GM19043 (cell line): ENCODE results near the gene UNC5A.

Source experiments
- ATAC-seq: cut with Tn5 transposase; IDR thresholded peaks from one replicate; pipeline ENCODE4 v1.9.1; 2021; ENCODE audit warnings: low read depth; ENCODE audit not compliant: unreplicated experiment

Gene UNC5A

DNA sequence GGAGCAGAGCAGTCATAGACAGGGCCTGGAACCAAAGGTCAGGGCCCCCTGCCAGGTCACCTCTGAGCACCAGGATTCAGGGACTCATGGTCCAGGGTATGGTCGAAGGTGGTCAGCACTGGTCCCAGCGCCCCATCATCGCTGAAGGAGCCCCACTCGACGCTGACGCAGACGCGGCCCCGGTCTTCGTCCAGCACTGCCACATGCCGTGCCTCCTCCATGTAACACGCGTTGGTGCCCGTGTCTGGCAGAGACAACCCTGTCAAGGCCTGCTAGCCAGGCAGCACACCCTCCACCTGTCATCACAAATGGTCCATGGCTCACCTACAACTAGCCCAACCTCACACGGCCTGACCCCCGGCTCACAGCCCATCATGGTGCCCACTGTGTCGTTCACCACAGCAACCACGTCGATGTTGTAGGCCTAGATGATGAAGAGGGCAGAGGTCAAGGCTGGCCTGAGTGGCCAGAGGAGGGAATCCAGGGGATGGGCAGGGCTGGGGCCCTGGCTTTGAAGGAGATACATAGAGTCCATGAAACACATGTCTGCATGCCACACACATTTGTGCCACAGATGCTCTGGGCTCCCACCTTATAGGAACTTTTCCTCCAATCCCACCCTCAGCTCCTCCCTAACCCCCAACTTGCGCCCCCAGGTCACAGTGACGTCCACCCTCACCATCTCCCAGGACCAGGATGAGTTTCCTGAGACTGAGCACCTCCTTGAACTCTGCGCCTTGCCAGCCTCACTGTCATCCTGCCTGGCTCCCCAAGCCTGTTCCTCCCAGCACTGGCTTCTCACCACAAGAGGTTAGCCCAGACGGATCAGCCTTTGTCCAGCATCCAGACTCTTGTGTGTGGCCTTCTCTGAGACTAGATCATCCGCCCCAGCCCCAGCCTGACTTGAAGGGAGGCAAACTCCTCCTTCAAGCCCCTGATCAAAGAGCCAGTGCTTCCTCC is 79.2 kb downstream of the UNC5A start:
- no peak for ATAC-seq

DNA sequence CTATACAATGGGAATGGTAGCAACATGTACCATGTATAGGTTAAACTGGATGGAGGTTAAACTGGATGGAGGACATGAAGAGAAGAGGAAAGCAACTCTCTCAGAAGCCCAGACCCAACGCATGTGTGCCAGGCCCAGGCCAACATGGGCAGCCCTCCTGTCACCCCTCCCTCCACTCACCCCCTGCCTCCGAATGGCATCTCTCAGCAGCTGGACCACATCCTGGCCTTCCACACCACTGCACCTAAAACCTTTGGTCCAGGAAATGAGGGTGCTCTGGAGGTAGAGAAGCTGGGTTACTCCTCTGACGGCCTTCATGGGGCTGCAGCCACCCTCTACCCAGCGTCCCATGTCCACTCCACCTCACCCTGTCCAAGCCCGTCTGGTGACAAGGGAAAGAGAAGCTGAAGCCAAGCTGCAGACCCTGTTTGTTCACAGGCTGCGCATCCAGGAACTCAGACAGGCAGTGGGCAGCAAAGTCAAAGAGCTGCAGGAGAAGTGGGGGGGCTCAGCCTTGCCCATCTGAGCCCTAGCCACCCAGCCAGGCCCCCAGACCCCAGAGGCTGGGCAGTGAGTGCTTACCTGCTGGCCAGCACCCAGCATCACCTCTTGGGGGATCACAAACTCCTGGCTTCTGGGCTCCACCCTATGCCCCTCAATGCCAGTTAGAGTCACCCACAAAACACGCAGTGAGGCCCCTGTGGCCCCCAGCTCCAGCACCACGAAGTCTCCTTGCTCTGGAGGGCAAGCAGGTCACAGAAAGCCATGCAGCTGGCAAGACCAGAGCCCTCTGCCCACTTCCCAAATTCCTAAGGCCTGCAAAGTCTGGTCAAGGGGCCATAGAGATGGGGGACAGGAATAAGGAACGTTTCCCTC is 80.3 kb downstream of the UNC5A start:
- ATAC-seq, result no peak

DNA sequence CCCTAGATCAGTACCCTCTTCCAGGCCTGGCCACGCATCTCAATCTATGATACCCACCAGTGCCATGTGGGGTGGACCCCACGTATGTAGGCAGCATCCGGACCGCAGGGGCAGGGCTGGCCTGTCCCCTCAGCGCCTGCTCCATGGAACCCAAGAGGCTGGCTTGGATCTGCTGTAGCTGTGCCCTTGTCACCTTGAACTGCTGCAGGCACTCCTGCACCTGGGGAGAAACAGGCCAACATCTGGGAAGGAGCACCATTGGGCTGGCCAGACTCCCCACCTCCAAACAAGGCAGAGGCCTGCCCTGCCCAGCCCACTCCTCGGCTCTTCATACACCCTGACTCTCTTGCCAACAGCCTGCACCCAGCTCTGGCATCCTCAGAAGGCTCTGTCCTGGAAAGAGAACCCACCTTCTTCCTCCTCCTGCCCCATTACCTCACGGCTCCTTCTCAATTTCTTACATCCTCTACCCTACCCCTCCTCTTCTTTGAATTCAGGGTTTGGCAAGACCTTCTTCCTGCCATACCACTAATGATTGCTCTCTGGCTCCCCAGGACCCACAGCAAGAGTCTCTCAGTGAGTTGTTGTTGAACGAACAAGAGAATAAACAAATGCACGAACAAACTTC is 81.1 kb downstream of the UNC5A start:
- ATAC-seq, result no peak

DNA sequence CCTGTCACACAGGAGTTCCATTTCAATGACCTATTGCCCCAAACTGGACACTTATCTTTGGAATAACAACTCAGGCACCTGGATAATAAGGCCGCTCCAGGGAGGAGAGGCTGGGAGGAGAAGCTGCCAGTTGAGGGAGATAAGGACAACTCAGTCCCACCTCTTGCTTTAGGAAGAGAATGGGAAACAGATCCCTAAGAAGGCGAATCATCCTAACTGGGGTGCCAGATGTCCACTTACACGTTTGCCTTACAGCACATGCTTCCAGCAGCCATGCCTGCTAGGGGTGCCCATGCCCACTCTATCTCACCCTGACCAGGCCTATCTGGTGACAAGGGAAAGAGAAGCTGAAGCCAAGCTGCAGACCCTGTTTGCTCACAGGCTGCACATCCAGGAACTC is 82.3 kb downstream of the UNC5A start:
- ATAC-seq, result no peak

DNA sequence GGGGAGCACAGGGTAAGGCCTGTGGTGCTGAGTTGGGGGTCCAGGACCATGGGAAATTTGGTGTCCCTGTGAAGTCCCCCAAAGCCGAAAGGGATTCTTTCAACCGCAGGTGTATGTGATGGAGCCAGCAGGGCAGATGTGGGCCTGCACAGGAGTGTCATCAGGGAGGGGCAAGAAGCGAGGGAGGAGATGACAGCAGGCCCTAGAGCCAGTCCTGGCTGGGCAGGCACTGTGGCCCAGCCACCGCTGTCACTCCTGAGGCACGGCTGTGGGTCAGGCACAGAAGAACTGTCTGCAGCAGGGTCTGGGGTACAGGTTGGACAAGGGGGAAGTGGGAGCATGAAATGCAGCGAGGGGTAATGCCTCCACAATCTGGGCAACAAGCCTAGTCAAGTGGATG is 83.9 kb downstream of the UNC5A start:
- ATAC-seq, result no peak

DNA sequence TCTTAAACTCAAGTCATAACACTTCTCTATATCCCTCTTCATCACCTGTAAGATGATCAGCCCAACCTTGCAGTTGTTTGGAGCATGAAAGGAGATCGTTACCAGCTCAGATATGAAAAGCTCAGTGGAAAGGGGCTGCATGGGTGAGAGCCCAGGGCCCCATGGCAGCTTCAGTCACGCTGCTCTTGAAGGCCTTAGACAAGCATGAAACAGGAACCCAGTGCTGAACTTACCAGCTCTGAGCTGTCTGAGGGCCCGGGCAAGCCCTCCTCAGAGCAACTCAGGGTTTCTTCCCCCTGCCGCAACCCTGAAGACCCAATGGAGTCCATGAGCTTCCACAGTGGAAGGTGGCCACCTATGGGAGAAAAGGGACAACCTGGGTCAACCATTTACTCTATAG is 85.5 kb downstream of the UNC5A start:
- ATAC-seq, result no peak

DNA sequence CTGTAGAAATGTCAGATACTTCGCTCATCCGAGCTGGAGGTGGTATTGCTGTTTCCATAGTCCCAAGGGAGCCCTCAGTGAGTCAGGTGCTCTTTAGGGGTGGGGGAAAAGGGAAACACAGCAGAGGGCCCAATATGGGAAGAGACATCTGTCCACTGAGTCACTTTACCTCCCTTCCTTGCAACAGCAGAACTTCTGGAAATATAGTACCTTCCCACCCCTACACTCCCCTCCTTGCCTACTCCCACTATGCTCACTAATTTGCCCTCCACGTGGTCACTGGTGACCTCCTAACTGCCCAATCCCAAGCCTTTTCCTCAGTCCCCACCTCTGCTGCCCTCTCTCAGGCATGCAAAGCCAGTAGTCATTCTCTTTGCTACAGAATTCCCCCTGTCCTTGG is 86.9 kb downstream of the UNC5A start:
- ATAC-seq, result no peak

DNA sequence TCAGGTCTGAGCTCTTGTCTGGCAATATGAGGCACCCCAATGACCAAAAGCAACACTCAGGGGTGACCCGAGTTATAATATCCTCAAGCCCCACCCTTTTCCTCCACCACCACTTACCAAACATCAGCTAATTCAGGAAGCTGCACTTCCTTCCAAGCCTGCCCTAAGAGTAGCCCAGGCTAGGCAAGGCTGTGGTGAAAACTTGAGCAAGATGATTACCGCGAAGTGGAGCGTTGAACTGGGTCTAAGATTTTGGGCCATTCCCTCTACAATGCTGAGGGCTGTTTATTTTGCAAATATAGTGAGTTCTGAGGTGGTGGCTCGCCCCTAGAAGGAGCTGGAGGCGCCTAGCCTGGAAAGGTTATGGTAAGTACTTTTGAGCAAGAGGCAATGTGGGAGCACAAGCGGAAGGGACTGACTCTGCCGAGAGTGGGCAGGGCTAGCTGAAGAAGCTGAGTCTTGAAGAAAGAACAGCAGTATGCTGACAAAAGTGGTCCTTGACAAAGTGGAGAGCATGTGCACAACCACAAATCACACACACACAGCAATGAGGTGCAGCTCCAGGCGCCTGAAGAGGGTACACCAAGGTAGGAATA is 89.0 kb downstream of the UNC5A start, which contains the start of gene HK3:
TSS of gene HK3 (minus strand) at position 51 of the 596 bp plus-strand sequence. CDS start 3,187 bp downstream, outside the sequence.
- ATAC-seq, result no peak

DNA sequence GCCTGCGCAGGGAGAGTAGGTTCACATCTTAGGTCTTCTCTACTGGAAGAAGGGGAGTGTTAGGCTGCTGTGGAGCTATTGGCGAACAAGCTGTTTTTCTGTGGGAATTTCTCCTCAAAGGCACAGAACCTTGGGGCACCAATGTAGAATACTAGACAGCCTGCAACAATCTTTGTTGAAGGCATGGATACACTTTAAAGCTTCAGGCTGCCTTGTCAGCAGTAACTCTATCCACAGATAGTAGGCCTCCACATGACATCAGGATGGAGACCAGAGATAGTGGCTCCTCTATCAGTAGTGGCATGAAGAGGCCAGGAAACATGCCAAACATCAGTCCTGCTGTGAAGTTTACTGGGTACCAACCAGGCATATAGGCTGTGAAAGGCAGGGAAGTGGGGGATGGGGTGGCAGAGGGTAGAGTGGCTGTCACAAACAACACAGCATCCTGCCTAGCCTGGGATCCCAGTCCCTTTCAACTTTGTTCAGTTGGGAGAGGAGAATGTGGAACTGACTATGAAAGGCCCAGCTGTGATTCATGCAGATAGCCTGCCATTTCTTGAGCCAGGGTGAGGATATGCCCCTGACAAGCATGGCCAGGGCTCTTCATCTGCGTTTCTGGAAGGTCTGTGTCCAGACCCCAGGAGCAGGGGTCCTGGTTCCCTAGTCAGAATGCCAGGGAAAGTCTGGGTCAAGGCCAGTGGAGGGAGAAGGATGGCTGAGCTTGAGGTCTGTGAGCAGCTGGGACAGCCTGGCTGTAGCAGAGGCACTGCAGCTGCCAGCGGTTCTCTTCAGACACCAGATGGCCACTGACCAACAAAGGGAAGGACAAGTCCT is 89.8 kb downstream of the UNC5A start:
- no peak for ATAC-seq

DNA sequence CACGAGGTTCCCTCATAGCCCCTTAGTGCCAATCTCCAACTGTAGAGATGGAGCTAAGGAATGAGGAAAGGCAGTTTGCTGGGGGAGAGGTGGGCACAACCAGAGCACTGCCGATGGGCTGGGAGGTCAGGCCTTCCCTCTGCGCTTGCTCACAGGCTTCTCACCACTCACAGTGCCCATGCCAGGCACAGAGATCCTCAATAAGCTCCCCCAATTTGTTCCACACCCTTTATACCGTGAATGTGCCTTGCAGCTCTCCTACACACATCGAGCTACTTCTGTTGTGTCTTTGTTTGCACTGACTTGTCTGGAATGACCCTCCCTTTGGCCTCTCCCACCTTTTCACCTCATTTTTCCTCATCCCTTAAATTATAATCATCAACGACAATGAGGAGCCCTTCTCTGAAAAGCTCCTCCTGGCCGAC is 90.4 kb downstream of the UNC5A start:
- no peak for ATAC-seq

DNA sequence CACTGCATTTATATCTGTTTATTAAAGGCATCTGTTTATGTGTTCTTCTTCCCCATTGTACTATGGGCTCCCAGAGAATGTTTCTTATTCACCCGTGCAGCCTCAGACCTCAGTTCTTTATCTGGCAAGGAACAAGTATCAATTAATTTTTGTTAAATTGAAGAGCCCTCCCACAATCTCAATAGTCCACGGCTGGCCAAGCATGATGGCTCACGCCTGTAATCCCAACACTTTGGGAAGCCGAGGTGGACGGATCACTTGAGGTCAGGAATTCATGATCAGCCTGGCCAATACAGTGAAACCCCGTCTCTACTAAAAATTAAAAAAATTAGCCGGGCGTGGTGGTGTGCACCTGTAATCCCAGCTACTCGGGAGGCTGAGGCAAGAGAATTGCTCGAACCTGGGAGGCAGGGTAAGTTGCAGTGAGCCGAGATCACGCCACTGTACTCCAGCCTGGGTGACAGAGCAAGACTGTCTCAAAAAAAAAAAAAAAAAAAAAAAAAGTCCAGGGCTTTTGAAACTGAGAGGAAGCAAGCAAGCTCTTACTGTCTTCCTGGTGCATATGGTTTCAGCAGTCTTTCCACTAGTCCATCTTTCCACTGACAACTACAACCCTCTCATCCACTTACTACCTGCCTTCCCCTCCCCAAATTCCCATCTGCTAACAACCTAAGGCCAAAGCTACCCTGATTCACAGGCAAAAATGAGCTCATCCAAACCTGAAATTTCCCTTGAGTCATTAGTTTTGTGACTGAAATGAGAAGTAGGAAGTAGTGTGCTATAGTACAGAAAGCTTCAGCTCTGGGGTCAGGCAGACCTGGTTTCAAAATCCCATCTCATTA is 91.1 kb downstream of the UNC5A start:
- no peak for ATAC-seq

DNA sequence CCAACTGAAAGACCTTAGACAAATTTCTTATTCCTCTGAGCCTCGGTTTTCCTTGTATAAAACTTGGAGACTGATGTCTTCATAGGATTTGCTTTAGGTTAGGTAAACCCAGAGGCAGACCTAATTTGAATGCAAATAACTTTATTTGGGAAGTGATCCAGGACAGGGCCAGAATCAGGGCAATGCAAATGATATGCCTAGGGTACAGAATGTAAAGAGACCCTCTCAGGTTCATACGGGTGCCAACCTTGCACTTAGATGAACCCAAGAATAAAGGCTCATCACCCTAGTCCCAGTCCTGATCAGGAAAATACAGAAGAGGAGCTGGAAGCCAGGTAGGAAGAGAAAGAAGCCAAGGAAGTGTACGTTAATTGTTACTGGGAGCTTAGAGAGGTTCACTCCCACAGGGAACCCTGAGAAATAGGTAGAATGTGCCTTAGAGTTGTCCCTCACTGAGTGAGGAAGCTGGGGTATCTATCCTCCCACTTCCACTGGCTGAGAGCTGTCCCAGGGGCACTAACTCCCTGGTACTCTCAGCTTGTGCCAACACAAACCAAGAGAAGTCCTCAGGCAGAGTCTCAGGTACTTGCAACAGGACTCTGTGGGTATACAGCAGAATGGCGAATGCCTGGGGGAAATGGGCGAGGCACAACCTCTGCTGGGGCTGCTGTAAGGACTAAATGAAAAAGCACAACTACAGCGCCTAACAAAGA is 91.9 kb downstream of the UNC5A start:
- ATAC-seq, result no peak

DNA sequence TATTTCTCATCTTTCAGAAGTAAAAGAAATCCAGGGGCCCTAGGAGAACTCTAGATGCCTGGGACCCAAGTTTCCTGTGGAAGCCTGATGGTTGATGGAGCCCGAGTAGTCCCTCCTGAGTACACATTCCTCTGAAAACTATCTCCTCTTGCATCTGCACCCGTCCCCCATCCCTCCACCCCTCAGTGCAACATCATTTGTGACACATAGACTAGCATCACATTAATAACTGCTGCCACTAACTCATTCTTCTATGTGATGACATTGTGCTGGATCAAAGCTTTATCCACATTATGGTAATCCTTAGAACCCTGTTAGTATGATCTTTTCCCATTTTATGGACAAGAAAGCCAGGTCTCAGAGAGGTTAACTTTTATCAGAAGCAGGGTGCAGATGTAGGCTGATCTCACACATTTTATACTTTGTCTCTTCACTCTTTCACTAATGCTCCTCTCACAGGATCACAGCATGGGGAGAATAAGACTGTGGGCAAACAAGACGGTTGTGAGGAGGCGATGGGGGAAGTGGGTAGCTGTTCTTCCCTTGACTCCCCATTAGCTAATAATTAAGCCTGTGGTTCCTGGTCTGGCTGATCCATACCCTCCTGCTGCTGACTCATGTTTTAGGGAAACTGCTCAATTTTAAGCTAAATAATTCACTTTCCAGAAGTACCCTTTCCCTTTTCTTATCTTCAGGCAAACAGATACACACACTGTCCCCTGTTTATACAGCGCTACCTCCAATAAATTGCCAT is 92.7 kb downstream of the UNC5A start:
- ATAC-seq, result no peak

DNA sequence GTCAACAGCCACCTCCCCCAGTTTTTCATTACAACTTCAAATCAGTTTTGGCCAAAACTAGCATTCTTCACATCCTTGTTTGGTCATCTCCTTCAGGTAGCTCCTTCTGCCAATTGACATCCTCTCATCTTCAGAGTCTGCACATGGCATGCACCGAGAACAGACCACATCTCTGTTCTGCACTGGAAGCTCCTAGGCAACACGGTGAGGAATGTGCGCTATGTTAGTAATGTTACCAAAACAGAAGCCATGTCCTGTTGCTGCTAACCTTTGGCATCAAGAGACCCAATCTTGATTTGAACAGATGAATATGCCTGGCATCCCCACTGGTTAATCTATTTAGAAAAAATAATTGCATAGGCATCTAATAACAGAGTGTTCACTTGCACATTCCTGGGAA is 93.9 kb downstream of the UNC5A start:
- no peak for ATAC-seq

DNA sequence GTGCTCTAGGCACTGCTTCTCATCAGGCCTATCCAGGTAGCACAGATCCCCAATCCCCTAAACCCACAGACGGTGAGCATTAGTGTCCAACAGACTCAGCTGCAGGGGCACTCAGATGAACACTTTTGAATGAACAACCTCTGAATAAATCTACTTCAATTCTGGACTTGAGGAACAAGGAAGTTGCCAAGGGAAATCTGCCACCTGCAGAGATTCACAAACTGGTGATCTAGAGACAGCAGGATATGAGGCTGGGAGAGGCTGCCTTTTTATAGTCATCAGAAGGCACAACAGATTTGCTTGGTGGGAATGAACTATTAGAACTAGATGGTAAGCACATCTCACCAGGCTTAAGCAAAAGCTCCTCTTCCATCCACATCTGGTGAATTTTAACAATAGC is 95.8 kb downstream of the UNC5A start:
- ATAC-seq, result no peak

DNA sequence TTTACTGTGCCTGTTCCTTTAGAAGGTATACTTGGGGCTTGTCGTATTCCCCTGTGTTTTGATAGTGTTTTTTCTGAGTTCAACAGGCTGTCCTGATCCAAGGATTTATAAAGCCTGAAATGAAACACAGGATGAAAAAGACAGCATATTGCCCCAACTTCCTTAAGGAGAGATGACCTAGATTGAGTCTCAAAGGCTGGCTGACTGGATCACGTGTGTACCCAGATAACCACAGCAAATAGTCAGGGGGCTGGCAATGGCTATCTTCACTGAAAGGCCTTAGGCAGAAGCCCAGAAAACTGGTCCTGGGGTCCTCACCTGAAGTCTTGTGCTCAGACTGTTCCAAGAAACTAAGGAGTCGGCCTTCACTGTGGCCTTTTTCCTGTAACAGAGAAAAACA is 96.4 kb downstream of the UNC5A start:
- ATAC-seq, result no peak

DNA sequence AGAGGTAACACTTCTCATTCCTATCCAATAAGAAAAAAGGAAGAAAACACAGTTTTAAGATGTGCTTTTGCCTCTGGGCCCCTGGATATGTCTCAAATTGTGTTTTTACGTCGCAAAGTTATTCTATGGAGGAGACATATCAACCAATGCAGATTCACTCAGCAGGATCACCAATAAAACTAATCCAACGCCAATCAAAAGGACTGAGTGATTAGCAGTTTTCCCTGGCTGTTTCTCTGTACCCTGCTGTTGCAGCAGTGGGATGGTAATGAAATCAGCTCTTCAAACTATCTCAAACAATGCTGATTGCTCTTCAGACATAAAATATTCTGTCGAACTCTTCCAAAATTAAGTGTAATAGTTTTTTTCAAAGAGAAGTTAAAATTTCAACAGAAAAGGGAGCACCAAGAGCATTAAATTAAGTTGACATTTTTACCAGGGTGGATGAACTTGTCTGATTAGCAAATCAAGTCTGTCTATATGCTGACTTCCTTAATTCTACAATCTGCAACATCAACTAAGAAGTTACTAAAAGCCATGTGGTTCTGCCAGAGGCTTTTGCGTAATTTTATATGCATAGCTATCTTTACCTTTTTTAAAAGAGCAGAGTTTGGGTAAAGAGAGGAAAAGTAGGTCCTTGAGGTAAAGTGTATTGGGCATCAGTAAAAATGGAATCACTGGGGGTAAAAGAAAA is 98.5 kb downstream of the UNC5A start:
- no peak for ATAC-seq
